ENCODE data around the gene CISH. TPM values are rescaled to one million over a fixed set of nuclear protein-coding genes. Genes with fewer than 3 reads are reported as not detected.

Gene CISH
- total RNA-seq, 1 donor from 2014 or later = 8.0 TPM

DNA sequence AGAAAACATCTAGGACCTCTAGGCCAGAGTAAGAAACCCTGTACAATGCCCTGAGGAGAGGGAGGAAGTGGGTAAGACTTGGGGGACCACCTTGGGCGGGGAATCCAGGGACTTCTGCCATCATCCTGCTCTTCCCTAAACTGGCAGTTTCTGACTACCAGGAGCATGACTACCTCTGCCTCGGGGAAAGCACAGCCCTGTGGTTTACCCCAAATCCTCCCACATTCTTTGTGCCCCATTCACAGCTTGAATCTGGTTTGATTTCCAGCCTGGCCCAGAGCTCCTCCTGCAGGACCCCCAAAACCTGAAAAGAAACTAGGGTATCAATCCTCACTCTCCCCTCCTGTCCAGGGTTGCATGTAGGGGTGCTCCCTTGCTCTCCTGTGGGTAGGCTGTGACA lies 48.7 kb downstream of the CISH start:
- DNase-seq (no peak), ATAC-seq (ENCODE audit: poor library complexity) (no peak)
- intact Hi-C loops (cut with DNase I) = no loop called here

DNA sequence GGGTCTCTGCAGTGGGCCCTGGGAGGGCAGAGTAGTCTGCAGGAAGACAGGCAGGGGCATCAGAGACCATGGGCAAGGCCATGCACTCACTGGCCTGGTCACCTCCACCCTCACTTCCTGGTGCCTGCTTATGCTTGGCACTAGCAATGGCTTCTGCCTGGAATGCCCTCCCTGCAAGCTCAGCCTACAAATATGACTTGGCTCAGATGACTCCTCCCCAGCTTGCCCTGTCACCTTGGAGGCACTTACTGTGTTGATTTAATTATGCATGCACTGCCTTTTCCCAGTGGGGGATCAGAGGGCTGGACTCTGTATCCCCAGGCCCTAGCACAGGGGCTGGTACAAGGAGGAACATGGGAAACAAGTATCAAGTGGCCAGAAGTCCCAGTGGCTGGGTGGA lies 51.9 kb downstream of the CISH start:
- intact Hi-C loops (cut with DNase I) = no loop called here
- DNase-seq (no peak), ATAC-seq (ENCODE audit: poor library complexity) (peak; percentile 68)

DNA sequence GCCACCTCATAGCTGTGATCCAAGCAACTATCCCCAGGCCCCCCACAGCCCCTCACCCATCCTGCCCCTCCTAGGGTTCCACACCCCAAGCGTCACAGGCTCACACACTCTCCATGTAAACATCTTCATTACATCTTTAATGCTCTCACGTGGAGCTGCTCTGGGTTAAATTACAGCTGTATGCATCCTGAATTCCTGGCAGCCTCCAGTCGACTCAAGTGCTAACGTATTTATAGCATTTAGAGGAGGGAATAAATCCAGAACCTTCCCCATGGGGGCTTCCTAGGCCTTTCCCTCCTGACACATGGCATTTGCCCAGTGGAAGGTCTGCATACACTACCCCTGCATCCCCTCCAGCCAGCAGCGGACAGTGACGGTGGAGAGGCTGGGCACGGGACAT lies 53.7 kb downstream of the CISH start:
- DNase-seq = no peak
- ATAC-seq (ENCODE audit: poor library complexity) = no peak
- intact Hi-C loops (cut with DNase I) = no loop called here

DNA sequence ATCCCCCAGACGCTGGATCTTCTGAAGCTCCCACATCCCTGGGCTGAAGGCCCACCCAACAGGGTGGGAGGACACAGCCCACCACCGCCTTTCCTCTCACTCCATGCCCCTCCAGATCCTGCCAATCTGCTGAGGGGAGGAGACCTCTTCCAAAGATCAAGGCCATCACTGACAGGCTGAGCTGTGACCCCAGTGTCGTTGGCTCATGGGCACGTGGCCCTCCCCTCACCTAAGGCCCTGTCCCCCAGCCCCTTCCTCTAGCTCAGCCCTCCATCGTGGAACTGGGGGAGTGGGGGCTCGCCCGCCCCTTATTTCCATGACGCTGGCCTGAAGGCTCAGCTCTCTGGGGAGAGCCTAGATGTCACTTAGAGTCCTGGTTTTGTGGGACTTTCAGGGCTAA lies 54.5 kb downstream of the CISH start:
- no peak for ATAC-seq (ENCODE audit: poor library complexity)
- intact Hi-C loops (cut with DNase I) = no loop called here
- no peak for DNase-seq

Other genes with a start within 250 kb of the CISH start
- 1.6 TPM for gene CACNA2D2, start 108.1 kb downstream of the CISH start, total RNA-seq
- gene C3orf18, start 44.0 kb downstream of the CISH start, total RNA-seq = 53.1 TPM
- gene HEMK1, start 42.3 kb downstream of the CISH start, total RNA-seq = 19.5 TPM
- gene MAPKAPK3, start 5.4 kb upstream of the CISH start, total RNA-seq = 430 TPM
- gene DOCK3, start 63.2 kb upstream of the CISH start, total RNA-seq = 3.6 TPM

All from Right ventricle myocardium superior (tissue), 1 donor.